ES-I3 (cell line): ENCODE measurements around the gene ACSS3.
"Not testable (repeated sequence)": the region's sequence is repeated elsewhere in the genome, so short reads cannot be mapped to it uniquely, and the experiment has no call there.

ENCODE experiments used
- H3K36me3 ChIP-seq: 2 replicates; pipeline ENCODE4 v1.6.1; 2013; ENCODE audit warnings: mild to moderate bottlenecking, low read length, control low read depth, moderate library complexity; ENCODE audit not compliant: insufficient read depth
- H3K4me1 ChIP-seq: 2 replicates; pipeline ENCODE4 v1.6.1; 2013; ENCODE audit warnings: mild to moderate bottlenecking, control low read depth, low read length; ENCODE audit not compliant: insufficient read depth
- H3K9ac ChIP-seq: 2 replicates; pipeline ENCODE4 v1.6.1; 2013; ENCODE audit warnings: low read depth, mild to moderate bottlenecking, low read length, moderate library complexity
- H3K9me3 ChIP-seq: 2 replicates; pipeline ENCODE4 v1.6.1; 2013; ENCODE audit warnings: mild to moderate bottlenecking, low read length, moderate library complexity; ENCODE audit not compliant: control insufficient read depth, insufficient read depth

The ACSS3 gene

GRCh38 chr12:81208187-81208911 is 130.5 kb downstream of the ACSS3 start:
- Histone ChIP-seq H3K9me3 (no peaks in the 10 kb centered on the region), H3K9ac (no peak overlapping the region), H3K36me3 (no peaks in the 10 kb centered on the region), H3K4me1 (peaks cover 52% of the 10 kb centered on the region)

- Histone ChIP-seq H3K4me1 (peaks cover 52% of the 10 kb centered on the region), H3K9ac (no peak overlapping the region), H3K36me3 (no peaks in the 10 kb centered on the region), H3K9me3 (no peaks in the 10 kb centered on the region)
Observed at GRCh38 chr12:81209012-81209411, 131.1 kb downstream of the ACSS3 start.

GRCh38 chr12:81209772-81210225 is 131.9 kb downstream of the ACSS3 start:
- not testable (repeated sequence) for H3K9ac ChIP-seq, H3K9me3 ChIP-seq, H3K36me3 ChIP-seq
- H3K4me1 ChIP-seq = peaks cover 52% of the 10 kb centered on the region

- H3K36me3 ChIP-seq = no peaks in the 10 kb centered on the region
- H3K9ac ChIP-seq = no peak overlapping the region
- H3K9me3 ChIP-seq = no peaks in the 10 kb centered on the region
- H3K4me1 ChIP-seq = peaks cover 48% of the 10 kb centered on the region
Observed at GRCh38 chr12:81211306-81211705, 133.4 kb downstream of the ACSS3 start.

- no peak overlapping the region for H3K9ac ChIP-seq
- no peaks in the 10 kb centered on the region for H3K9me3 ChIP-seq
- H3K36me3 ChIP-seq = no peaks in the 10 kb centered on the region
- H3K4me1 ChIP-seq = peaks cover 30% of the 10 kb centered on the region
Observed at GRCh38 chr12:81212996-81213696, 135.3 kb downstream of the ACSS3 start.

- Histone ChIP-seq H3K9ac (no peak overlapping the region), H3K36me3 (no peaks in the 10 kb centered on the region), H3K4me1 (peaks cover 3% of the 10 kb centered on the region; the same call in 1 of the 2 replicates), H3K9me3 (no peaks in the 10 kb centered on the region)
Observed at GRCh38 chr12:81216739-81217138, 138.9 kb downstream of the ACSS3 start.

- Histone ChIP-seq H3K36me3 (no peaks in the 10 kb centered on the region), H3K4me1 (no peaks in the 10 kb centered on the region), H3K9ac (no peak overlapping the region), H3K9me3 (no peaks in the 10 kb centered on the region)
Observed at GRCh38 chr12:81221681-81222080, 143.8 kb downstream of the ACSS3 start.

GRCh38 chr12:81222846-81223592 is 145.1 kb downstream of the ACSS3 start:
- H3K9ac ChIP-seq = no peak overlapping the region
- no peaks in the 10 kb centered on the region for H3K9me3 ChIP-seq
- no peaks in the 10 kb centered on the region for H3K36me3 ChIP-seq
- no peaks in the 10 kb centered on the region for H3K4me1 ChIP-seq

GRCh38 chr12:81224626-81225025 is 146.7 kb downstream of the ACSS3 start:
- Histone ChIP-seq H3K4me1 (no peaks in the 10 kb centered on the region), H3K9ac (no peak overlapping the region), H3K9me3 (no peaks in the 10 kb centered on the region), H3K36me3 (no peaks in the 10 kb centered on the region)

- H3K9ac ChIP-seq = no peak overlapping the region
Observed at GRCh38 chr12:81229759-81230158, 151.9 kb downstream of the ACSS3 start.

GRCh38 chr12:81231574-81232368 is 153.9 kb downstream of the ACSS3 start:
- H3K4me1 ChIP-seq = peaks cover 4% of the 10 kb centered on the region; the same call in 1 of the 2 replicates
- no peaks in the 10 kb centered on the region for H3K36me3 ChIP-seq
- H3K9ac ChIP-seq = no peak overlapping the region
- H3K9me3 ChIP-seq = no peaks in the 10 kb centered on the region

More at GRCh38 chr12:81229759-81230158, 151.9 kb downstream of the ACSS3 start:
- no peaks in the 10 kb centered on the region for H3K9me3 ChIP-seq
- H3K4me1 ChIP-seq = peaks cover 4% of the 10 kb centered on the region; the same call in 1 of the 2 replicates
- H3K36me3 ChIP-seq = no peaks in the 10 kb centered on the region

- Histone ChIP-seq H3K9ac (no peak overlapping the region), H3K9me3 (no peaks in the 10 kb centered on the region), H3K36me3 (no peaks in the 10 kb centered on the region), H3K4me1 (peaks cover 8% of the 10 kb centered on the region; the same call in 1 of the 2 replicates)
Observed at GRCh38 chr12:81245458-81245857, 167.6 kb downstream of the ACSS3 start.

GRCh38 chr12:81245907-81246570 is 168.2 kb downstream of the ACSS3 start:
- no peaks in the 10 kb centered on the region for H3K36me3 ChIP-seq
- no peaks in the 10 kb centered on the region for H3K9me3 ChIP-seq
- H3K9ac ChIP-seq = no peak overlapping the region
- H3K4me1 ChIP-seq = peaks cover 8% of the 10 kb centered on the region; the same call in 1 of the 2 replicates
